GM12801 (cell line): Measurements from ENCODE around the gene PRPF6.

Source experiments
- TF ChIP-seq, protein P1 (sequence below): IDR thresholded peaks from one replicate; pipeline ENCODE4 v1.5.1; 2011; ENCODE audit warnings: control low read depth; ENCODE audit not compliant: insufficient read length; ENCODE audit errors: extremely low read depth

Gene PRPF6

DNA sequence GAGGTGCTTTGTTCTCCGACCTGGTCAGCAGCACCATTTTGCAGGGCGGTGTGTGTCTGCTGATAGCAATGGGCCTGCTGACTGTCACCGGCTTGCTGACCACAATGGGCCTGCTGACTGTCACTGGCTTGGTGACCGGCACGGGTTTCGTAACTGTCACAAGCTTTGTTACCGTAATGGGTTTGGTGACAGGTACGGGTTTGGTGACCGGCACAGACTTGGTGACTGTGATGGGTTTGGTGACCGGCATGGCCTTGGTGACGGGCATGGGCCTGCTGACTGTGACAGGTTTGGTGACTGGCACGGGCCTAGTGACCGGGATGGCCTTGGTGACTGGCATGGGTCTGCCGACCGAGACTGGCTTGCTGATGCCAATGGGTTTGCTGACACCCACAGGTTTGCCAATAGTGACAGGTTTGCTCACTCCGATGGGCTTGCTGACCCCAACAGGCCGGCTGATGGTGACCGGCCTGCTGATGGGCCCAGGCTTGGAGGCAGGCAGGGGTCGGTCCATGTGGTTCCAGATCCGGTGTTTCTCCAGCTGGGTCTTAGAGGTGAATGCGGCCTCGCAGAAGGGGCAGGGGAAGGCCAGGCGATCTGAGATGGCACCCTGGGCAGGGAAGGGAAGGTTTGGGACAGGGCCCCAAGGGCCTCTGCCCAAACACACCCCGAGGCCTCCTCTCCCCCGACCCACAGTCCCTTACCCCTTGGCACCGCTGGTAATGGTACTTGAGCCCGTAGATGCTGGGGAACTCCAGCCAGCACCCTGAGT is 14.6 kb upstream of the PRPF6 start:
- TF ChIP-seq, protein P1, sequence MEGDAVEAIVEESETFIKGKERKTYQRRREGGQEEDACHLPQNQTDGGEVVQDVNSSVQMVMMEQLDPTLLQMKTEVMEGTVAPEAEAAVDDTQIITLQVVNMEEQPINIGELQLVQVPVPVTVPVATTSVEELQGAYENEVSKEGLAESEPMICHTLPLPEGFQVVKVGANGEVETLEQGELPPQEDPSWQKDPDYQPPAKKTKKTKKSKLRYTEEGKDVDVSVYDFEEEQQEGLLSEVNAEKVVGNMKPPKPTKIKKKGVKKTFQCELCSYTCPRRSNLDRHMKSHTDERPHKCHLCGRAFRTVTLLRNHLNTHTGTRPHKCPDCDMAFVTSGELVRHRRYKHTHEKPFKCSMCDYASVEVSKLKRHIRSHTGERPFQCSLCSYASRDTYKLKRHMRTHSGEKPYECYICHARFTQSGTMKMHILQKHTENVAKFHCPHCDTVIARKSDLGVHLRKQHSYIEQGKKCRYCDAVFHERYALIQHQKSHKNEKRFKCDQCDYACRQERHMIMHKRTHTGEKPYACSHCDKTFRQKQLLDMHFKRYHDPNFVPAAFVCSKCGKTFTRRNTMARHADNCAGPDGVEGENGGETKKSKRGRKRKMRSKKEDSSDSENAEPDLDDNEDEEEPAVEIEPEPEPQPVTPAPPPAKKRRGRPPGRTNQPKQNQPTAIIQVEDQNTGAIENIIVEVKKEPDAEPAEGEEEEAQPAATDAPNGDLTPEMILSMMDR, result no peak

DNA sequence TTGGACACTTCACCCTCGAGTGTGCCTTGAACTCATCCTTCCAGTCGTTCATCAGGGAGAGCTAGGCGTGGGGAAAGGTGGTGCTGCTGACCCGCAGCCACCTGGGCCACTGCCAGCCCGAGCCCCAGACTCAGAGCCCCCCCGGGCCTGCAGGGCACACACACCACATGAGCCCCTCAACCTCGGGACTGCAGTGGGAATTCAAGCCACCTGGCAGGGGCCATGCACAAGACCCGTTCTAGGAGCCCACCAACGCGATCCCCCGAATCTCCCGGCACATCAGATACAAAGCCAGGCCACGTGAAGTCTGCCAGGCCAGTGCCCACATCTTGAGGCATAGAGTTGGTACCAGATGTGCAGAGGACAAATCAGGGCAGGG is 14.0 kb upstream of the PRPF6 start:
- TF ChIP-seq, protein P1, result no peak

DNA sequence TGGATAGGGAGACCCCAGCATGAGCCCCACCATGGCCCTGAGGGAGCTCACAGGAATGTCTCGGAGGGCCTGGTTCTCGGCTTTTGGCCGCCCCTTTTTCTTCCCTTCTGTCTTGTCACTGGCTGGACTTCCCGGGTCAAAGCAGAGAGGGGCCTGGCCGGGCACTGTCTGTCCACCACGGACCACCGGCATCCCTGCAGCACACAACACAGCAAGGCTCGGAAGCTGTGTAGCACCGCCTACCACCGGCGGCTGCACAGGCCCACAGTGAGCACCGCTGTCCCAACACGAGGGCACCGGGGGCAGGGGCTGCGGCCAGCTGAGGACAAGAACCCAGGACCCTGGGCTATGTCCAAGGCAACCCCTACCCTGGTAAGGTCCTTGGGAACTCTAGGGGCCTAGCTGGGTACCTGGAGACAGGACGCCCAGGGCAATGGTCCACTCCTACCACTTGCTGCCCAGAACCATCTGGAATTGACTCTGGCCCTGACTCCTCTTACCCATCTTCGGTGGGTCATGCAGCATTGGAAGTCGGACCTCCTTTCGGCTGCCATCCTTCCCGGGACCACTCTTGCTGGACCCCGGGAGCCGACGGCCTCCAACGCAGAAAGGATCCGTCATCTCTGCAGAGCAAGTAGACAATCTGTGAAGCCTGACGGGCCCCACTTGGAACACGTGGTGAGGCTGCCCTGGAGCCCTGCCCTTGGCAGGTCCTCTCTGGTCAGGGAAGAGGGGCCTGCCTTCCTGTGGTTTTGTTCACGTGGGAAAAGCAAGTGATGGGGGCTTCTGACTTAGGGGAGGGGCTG is 13.4 kb upstream of the PRPF6 start:
- TF ChIP-seq, protein P1, result no peak

DNA sequence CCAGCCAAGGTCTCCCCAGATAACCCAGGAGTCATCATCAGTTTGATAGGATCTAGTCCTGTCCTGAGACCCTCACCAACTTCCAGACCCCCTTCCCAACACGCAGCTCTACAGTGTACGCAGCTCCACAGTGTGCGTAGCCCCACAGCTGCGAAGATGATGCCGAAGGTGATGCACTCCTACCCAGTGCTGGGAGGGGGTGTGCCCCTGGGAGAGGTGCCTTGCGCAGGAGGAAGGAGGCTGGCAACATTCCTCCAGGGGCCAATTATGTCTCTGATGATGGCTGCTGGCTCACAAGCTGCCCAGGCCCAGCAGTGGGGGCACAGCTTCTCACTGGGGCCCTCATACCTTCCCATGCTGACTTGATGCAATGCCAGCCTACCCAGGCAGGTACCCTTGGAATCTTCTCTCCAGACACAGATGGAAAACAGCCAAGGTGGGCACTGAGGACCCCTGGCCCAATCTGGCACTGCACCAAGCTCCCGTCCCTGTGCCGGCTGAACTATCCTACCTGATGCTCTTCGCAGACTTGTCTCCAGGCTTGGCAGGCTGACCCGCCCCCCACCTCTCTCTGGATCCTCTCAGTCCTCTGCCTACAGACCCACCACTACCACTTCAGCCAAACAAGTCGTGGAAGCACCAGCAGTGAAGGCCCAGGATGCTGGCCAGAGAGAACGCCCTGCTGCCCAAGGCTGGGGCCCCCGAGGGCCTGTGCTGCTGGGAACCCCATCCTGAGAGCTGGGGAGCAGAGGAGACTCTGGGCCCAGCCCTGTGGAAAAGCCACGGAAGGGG is 12.6 kb upstream of the PRPF6 start:
- TF ChIP-seq, protein P1, result no peak

DNA sequence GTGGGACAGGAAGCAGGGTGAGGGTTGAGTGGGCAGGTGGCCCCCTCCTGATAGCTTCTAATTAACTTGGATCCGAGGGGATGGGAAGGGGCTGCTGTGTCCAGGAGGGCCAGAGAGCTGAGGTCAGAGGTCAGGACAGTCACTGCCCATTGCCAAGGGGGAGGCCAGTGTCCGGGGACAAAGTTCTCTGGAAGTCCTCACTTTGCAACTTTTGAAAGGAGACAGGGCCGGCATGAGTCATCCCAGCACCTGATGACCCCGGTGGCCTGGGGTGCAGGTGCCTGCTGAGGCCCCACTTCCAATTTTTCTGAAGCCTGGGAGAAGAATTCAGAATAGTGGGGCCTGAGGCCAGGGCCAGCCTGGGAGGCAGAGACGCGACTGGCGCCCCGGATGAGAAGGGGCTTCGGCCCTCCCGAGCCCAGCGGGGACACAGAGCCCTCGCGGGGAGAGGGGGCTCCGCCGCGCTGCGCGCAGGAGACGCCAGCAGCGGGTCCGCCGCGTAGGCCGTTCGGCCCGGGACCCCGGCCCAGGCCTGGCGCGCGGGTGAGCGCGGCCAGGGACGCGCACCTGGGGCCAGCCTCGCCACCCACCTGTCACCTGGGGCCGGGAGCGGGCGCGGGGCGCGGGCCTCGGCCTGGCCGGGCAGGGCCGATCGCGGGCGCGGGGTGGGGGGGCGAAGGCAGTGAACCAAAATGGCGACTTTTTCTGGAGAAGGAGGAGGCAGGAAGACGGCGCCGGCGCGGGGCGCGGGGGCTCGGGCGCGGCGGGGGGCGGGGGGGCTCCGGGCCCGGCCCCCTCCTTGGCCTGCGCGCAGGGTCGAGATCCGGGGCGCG is 11.8 kb upstream of the PRPF6 start:
- TF ChIP-seq, protein P1, result no peak

DNA sequence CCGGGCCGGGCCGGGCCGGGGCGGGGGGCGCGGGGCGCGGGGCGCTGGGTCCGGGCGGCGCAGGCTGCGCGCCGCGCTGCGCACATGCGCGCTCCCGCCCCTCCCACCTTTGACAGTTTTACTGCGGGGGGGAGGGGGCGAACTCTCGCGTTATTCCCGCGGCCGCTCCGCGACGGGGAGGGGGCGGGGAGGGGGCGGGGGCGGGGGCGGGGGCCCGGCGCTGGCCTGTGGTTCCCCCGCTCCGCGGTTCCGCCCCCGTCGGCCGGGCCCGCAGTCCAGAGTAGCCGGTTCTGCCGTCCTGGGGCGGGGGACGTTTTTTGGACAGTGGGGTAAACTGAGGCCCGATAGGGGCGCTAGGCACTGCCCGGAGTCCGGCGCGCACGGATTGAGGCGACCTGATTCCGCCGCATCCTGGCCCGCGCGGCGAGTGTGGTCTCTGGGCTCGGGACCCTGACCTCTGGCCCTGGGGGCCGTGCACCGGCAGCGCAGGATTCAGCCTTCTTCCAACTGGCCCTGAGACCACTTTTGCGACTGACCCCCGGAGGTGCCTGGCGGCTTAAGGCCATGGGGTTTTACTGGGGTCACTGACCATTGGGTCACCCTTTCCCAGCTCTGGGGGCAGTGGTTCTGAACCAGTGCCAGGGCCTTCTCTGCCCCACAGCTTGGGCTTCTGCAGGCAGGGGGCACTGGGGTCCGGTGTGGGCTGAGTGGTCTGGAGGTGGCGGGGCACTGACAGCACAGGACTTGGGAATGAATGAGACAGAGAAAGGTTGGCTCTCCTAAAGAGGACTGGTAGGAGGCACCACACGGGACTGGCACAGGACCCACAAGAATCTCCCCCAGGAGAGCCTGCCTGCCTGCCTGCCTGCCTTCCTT is 10.9 kb upstream of the PRPF6 start, which contains the start of gene ZNF512B:
Gene ZNF512B, minus strand, starts transcription at position 93 of the 876 bp plus-strand sequence. CDS start 1,980 bp downstream, outside the sequence.
- TF ChIP-seq, protein P1, result no peak
